Breast epithelium (tissue), 3 donors: ENCODE results near the gene MBD2.

Experiments
- CTCF ChIP-seq, 3 donors: fragments of 450-650 bp; IDR thresholded peaks; one replicate each; pipeline ENCODE4 v1.5.1; 2016 to 2017; ENCODE audit warnings: antibody characterized with exemption in 3 of 3, mild to moderate bottlenecking in 3 of 3, moderate library complexity in 3 of 3
- POLR2A ChIP-seq: fragments of 450-650 bp; IDR thresholded peaks from one replicate; pipeline ENCODE4 v1.6.1; 2016; ENCODE audit warnings: antibody characterized with exemption, mild to moderate bottlenecking, moderate library complexity

DNA sequence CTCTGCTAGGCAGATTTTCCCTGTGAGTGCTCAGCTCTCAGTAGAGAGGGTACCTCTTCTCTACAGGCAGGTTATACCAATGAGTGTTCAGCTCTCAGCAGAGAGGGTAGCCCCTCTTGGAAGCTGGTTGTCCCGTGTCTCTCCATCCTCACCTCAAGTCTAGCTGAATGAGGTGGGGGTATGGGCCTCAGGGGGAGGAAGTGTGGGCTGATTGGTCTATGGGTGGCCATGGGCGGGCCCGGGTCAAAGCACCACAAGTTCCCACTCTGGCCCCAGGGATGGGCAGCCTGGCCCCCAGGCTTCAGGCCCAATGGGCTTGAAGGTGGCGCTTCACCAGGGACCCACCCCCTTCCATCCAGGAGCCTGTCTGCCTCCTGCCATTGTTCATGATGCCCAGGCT, 17.0 kb upstream of the MBD2 start:
- no peak for TF ChIP-seq CTCF (IDR thresholded peaks at IDR 0.05)
- TF ChIP-seq POLR2A = no peak
